GM19099 (cell line): Measurements from ENCODE around the gene RBMS3.

Experiments used
- POLR2A ChIP-seq: IDR thresholded peaks from 3 replicates; pipeline ENCODE4 v1.6.1; 2011; ENCODE audit warnings: low read depth; ENCODE audit not compliant: insufficient read length; ENCODE audit errors: extremely low read depth

Gene RBMS3

GRCh38 chr3:29447946-29448627 lies 167.2 kb downstream of the RBMS3 start:
- TF ChIP-seq POLR2A, result no peak

DNA sequence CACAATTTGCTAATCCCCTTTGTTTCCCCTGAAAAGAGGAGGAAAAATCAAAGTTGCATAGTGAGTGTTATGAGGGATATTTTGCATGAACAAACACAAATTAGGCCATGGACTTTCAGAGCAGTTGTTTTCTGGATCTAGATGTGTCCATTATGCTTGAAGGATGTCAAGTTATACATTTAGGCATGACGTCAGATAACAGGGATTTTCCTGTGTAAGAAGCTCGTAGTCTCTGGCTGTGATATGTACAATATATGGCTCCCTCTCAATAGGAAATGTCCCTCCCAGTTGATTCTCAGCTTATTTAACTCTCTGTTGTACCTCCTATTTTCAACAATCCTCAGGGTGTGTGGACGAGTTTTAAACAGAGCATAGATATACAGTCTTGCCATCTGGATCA lies 171.0 kb downstream of the RBMS3 start:
- no peak for TF ChIP-seq POLR2A

- TF ChIP-seq POLR2A, result no peak
Observed at GRCh38 chr3:29452934-29453283, 172.0 kb downstream of the RBMS3 start.

DNA sequence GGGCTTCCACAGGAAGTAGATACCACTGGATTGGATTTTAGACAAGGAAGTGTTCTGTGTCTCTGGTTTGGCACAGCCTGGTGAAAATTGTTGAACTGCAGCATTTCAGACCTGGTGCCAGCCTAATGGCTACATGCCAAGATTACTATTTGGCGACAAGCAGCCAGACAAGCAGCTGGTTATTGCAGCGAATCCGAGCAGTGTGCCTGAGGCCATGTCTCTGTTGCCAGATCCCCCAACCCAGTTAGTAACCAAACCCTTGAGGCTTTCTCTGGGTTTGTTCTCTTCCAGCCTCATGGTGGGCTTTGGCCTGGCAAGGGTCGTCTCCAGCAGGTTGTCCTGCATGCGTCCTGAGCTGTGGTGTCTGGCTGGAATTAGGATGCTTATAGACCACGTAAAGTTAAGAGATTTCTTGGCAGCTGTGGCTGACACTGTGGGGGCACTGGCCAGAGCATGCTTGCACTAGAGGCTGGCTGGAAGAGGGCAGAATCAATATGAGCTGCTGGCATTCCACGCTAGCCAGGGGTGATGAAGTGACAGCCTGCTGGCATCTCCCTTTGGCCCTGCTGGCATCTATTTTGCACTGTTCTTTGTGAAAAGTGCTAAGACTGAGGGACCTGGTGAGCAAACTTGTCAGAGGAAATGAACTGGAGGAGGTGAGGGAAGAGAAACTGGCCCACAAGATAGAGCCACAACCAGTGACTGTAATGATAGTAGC lies 172.6 kb downstream of the RBMS3 start:
- TF ChIP-seq POLR2A, result no peak

- TF ChIP-seq POLR2A, result no peak
Observed at GRCh38 chr3:29454161-29454611, 173.3 kb downstream of the RBMS3 start.

- no peak for TF ChIP-seq POLR2A
Observed at GRCh38 chr3:29456901-29457300, 176.0 kb downstream of the RBMS3 start.

GRCh38 chr3:29463304-29463703 lies 182.4 kb downstream of the RBMS3 start:
- no peak for TF ChIP-seq POLR2A

DNA sequence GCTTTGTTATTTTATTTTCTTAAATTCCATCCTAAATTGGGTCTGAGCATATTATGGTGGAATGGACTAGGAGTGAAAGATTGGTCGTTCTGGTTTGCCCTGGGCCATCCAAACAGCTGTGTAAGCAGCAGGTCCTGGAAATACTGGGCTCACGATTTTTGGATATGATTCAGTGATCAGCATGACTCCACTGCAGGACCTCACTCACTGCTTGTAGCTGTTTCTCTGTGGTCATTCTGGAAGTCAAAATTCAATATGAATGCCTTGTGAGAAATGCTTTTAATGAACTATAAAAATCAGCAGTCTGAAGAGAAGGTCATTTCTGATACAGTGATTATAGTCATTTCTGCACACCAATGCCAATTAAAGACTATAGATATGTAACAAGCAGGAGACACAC lies 185.0 kb downstream of the RBMS3 start:
- TF ChIP-seq POLR2A, result no peak

- TF ChIP-seq POLR2A, result no peak
Observed at GRCh38 chr3:29466442-29466841, 185.6 kb downstream of the RBMS3 start.

- no peak for TF ChIP-seq POLR2A
Observed at GRCh38 chr3:29468187-29468586, 187.3 kb downstream of the RBMS3 start.

DNA sequence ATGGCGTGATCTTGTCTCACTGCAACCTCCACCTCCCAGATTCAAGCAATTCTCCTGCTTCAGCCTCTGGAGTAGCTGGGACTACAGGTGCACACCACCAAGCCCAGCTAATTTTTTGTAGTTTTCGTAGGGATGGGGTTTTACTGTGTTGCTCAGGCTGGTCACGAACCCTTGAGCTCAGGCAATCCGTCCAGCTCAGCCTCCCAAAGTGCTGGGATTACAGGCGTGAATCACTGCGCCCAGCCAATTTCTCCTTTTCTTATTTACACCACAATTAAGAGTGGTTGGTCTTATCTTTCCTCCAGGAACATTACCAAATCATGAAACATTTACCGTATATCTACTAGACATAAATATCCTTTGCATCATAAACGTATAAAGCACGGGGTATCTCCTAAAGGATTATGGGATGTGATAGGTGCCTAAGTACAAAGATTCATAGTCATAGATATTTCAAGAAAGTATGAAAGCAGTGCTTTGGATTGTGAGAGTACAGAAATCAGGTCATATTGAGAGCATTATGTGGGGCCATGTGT lies 194.5 kb downstream of the RBMS3 start:
- no peak for TF ChIP-seq POLR2A

- no peak for TF ChIP-seq POLR2A
Observed at GRCh38 chr3:29475854-29476253, 195.0 kb downstream of the RBMS3 start.

GRCh38 chr3:29478611-29479010 lies 197.7 kb downstream of the RBMS3 start:
- TF ChIP-seq POLR2A, result no peak

DNA sequence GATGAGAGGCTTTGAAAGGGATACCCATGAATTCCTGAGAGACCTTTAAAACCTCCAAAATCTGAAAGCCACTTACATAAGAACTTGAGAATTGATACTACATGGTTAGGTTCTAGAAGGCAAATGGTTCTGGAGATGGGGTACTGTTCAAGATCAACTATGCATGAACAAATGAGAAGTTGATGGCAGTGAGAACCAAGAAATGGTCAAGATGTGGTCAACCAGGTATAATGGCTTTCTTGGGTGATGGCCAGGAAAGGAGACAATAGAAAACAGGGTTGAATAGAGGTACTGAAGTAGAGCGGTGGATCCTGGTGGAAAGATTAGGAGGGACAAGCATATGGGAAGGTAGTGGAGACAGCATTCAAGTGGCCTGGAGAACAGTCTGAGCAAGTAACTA lies 200.4 kb downstream of the RBMS3 start:
- TF ChIP-seq POLR2A, result no peak

GRCh38 chr3:29481969-29482767 lies 201.3 kb downstream of the RBMS3 start:
- no peak for TF ChIP-seq POLR2A
